ENCODE measurements around the gene ARID3C. TPM values are rescaled to one million over a fixed set of nuclear protein-coding genes. Genes with fewer than 3 reads are reported as not detected.
A peak's percentile ranks its signal among the peaks of the same experiment; 100 is the strongest.

Gene ARID3C
- total RNA-seq, 1 experiment from 2014 or later, result 0.42 TPM

- TF ChIP-seq YY1 (IDR thresholded peaks at IDR 0.05; ENCODE audit: extremely low read depth, insufficient replicate concordance, low read depth, low read length), result peak; percentile 93
- TF ChIP-seq ZFX (IDR thresholded peaks at IDR 0.05), result peak; percentile 58
- peak; percentile 64 for TF ChIP-seq MAX (IDR thresholded peaks at IDR 0.05)
- TF ChIP-seq SIN3A (IDR thresholded peaks at IDR 0.05; ENCODE audit: low read depth), result peak; percentile 65
- no peak for TF ChIP-seq SRF (IDR thresholded peaks at IDR 0.05; ENCODE audit: low read depth)
- peak; percentile 95 for TF ChIP-seq POLR2AphosphoS5 (IDR thresholded peaks at IDR 0.05; ENCODE audit: low read depth, low read length)
- TF ChIP-seq POLR2A (IDR thresholded peaks at IDR 0.05; ENCODE audit: borderline replicate concordance, extremely low read depth, insufficient read depth, insufficient read length), result peak; percentile 87
- TF ChIP-seq ZBTB33 (IDR thresholded peaks at IDR 0.05; ENCODE audit: extremely low read depth, insufficient replicate concordance, low read length), result peak; percentile 45
- 0 out of 2 replicates have a peak, but pooled peaks have one; percentile 18 for TF ChIP-seq EGR1 (IDR thresholded peaks at IDR 0.05; ENCODE audit: low read depth)
- no peak for TF ChIP-seq EZH2phosphoT487 (IDR thresholded peaks at IDR 0.05; ENCODE audit: borderline replicate concordance)
- H2AFZ ChIP-seq (ENCODE audit: low read depth, low read length, poor library complexity, severe bottlenecking), result peak within 1 kb of the TSS; percentile 92
- POLR2A ChIA-PET, result interaction anchor here (1.0 to 2.1 kb wide), 2 partner anchors 9 to 26 kb away, joined by 3 to 6 read pairs; partner anchors contain the start of gene SIGMAR1
- RAD21 ChIA-PET (ENCODE audit: low non-redundant PET in 1 of 2, low total read pairs in 2 of 2, uncharacterized antibody in 2 of 2, unreplicated experiment in 2 of 2), result no interaction called here
- H3K79me2 ChIP-seq (ENCODE audit: insufficient read depth, low read length), result peaks cover 15% of the 10 kb centered on the region
- ATAC-seq, result peak; percentile 89
- H3K36me3 ChIP-seq (ENCODE audit: control insufficient read depth in 1 of 2, insufficient read depth in 2 of 2, low read length in 2 of 2), result 0 out of 4 replicates have a peak, but pooled peaks cover 0 to 3% of the 10 kb centered on the region in 2 experiments
- TSS peak; percentile 90 for BruUV-seq (replicated peaks)
- CTCF ChIA-PET, result interaction anchor here (0.9 to 1.0 kb wide), 4 partner anchors 8 to 208 kb away, joined by 3 to 6 read pairs (median 4); no protein-coding TSS in a partner anchor
- H4K20me1 ChIP-seq (ENCODE audit: insufficient read depth), result no peaks in the 10 kb centered on the region
- intact Hi-C loops (cut with micrococcal nuclease), result loop anchor here (1.0 to 2.0 kb wide), 2 partner anchors 22 to 53 kb away; no protein-coding TSS in a partner anchor
- peak within 1 kb of the TSS; percentile 91 for H3K4me2 ChIP-seq (ENCODE audit: low read length)
- H3K27ac ChIP-seq (ENCODE audit: low read depth, low read length), result peak within 1 kb of the TSS; percentile 82
- peaks cover 5 to 28% of the 10 kb centered on the region in 2 experiments for H3K4me1 ChIP-seq (ENCODE audit: control insufficient read depth in 1 of 2, insufficient read depth in 2 of 2, low read length in 2 of 2)
- no peaks in the 10 kb centered on the region for H3K9me2 ChIP-seq (ENCODE audit: insufficient read depth)
- no peaks in the 10 kb centered on the region for H3K9me3 ChIP-seq (ENCODE audit: control insufficient read depth in 1 of 2, insufficient read depth in 1 of 2, low read depth in 1 of 2, low read length in 2 of 2)
- DNase-seq (ENCODE audit: low read depth, low spot score), result peak; percentile 49
- peak within 1 kb of the TSS; percentile 90 for H3K9ac ChIP-seq (ENCODE audit: low read length)
- H3K4me3 ChIP-seq (replicated peaks in 1 of 2; ENCODE audit: low read depth in 1 of 2, low read length in 2 of 2), result peak within 1 kb of the TSS; percentile 87 to 95
- H3K27me3 ChIP-seq (ENCODE audit: insufficient read depth, low read length), result no peaks in the 10 kb centered on the region
Observed at GRCh38 chr9:34611811-34612787, 16.8 kb downstream of the ARID3C start, which contains the start of gene RPP25L. Gene RPP25L, minus strand, starts transcription at chr9:34612097. Its CDS starts 801 bp downstream, at chr9:34611296.

Measured in HCT116 (cell line).